GM10847 (cell line): ENCODE results near the gene ASPG.

ENCODE experiments used
- POLR2A ChIP-seq: IDR thresholded peaks from 2 replicates; pipeline ENCODE4 v1.6.1; 2011; ENCODE audit not compliant: insufficient read length; ENCODE audit errors: extremely low read depth

ASPG gene

DNA sequence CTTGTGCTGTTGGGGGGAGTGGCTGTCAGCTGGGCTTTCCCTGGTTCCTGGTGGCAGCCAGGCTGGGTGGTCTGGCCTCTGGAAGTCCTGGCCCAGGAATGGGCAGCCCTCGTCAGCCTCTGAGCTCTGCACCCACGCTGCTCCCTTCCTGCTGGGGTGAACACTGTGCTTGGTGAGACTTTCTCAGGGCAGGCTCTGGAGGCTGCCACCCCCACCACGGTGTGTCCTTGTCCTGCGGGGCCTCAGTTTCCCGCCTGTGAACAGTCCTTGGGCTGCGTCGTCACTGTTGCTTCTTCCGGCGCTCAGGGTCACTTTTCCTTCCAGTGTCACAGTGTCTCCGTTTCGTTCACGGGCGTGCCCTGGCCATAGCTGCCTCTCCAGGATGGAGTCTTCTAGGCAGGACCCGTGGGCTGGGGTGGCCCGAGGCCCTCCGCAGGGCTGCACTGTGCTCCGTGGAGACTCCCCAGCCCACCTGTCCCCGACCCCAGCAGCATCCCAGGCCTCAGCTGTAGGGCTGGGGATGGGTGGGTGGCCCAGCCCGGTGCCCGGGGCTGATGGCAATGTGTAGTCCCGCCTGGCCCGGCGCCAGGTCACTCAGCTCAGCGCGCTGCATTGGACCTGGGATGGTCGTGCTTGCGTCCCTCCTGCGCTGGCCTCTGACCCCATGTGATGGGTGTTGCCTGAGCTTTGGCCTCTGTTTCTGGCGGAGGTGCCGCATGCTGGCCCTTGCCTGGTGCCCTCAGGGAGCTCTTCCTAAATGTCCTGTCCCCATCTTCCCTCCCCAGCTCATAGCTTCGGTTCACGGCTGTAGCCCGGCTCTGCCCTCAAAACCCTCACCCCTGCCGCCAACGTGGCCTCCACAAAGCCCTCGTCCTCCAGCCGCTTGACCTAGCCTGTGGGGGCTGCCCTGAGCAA, 59.7 kb downstream of the ASPG start:
- no peak for TF ChIP-seq POLR2A

GRCh38 chr14:104145826-104146601, 60.5 kb downstream of the ASPG start:
- TF ChIP-seq POLR2A, result no peak

- TF ChIP-seq POLR2A, result no peak
Measured at GRCh38 chr14:104146651-104147345, 61.3 kb downstream of the ASPG start.

GRCh38 chr14:104147346-104148125, 62.0 kb downstream of the ASPG start:
- TF ChIP-seq POLR2A, result no peak

- no peak for TF ChIP-seq POLR2A
Measured at GRCh38 chr14:104148433-104149277, 63.2 kb downstream of the ASPG start.

- no peak for TF ChIP-seq POLR2A
Measured at GRCh38 chr14:104149278-104149595, 63.7 kb downstream of the ASPG start.

DNA sequence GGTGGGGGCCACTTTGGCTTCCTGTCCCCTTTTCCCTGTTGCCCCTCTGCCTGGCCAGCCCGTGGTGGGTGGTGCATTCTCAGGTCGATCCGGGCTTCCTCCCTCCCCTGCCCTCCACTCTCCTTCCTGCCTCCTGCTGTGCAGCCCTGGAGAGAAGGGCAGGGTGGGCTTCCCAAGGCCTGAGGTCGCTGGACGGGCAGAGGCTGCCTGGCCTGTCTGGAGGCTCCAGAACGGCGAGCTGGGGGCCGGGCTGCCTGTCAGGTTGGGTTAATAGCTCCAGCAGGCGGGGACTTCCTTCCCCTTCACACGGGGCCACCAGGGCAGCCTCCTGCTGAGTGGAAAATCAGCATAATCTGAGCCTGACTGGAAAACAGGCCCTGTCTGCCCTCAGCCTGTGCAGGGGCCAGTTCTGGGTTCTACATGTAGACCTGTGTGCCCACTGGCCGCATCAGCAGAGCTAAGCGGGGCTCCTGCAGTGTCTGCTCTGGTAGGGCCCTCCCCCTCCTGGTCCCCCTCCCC, 64.2 kb downstream of the ASPG start:
- TF ChIP-seq POLR2A, result no peak

GRCh38 chr14:104150136-104151025, 64.9 kb downstream of the ASPG start:
- no peak for TF ChIP-seq POLR2A

DNA sequence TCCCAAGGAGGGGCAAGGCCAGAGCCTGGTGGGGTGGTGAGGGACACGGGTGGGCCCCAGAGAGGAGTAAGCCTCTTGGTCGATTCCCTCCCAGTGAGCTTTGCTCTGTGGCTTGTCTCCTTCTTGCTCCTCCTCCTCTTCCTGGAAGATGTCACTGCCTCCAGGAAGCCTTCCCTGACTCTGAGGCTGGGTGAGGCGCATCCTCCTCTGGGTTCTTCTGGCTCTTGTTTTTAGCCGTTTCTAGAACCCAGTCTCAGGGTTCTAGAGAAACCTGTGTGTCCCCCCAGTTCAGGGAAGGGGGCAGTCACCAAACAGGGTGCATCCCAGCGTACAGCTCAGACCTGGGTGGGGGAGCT, 65.5 kb downstream of the ASPG start:
- TF ChIP-seq POLR2A, result no peak

- no peak for TF ChIP-seq POLR2A
Measured at GRCh38 chr14:104151566-104152245, 66.2 kb downstream of the ASPG start.

DNA sequence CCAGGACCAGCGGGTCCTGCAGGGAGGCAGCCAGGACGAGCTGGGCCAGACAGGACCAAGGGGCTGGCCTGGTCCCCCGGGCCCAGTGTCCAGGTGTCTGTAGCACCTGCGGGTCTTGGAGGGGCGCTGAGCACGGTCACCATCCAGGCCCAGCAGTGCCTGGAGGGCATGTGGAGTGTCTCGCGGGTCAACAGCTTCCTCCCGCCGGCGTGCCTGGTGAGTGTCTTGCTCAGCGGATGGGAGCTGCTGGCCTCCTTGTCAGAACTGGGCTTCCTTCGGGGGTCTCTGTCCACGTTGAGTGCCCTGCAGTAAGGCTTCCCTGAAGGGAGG, 66.7 kb downstream of the ASPG start:
- TF ChIP-seq POLR2A, result no peak

GRCh38 chr14:104152686-104153393, 67.3 kb downstream of the ASPG start:
- no peak for TF ChIP-seq POLR2A
